Ascending aorta (tissue), 2 donors: ENCODE measurements around the gene PCDH1. TPM values are rescaled to one million over a fixed set of nuclear protein-coding genes. Genes with fewer than 3 reads are reported as not detected.
A peak's percentile ranks its signal among the peaks of the same experiment; 100 is the strongest.

ENCODE experiments used
- DNase-seq, 2 donors: peaks; one replicate each; pipeline ENCODE4 v3.0.0-alpha.2; 2019; ENCODE audit warnings: low spot score in 2 of 2
- H3K27ac ChIP-seq, 2 donors: fragments of 200-600 bp; sonication (generic); one replicate each; pipeline ENCODE4 v1.5.1; 2016 to 2017; ENCODE audit warnings: mild to moderate bottlenecking in 1 of 2
- H3K27me3 ChIP-seq: fragments of 200-600 bp; sonication (generic); one replicate; pipeline ENCODE4 v1.5.1; 2017
- H3K36me3 ChIP-seq, 2 donors: fragments of 200-600 bp; sonication (generic); one replicate each; pipeline ENCODE4 v1.5.1; 2016
- H3K4me1 ChIP-seq, 2 donors: fragments of 200-600 bp; sonication (generic); one replicate each; pipeline ENCODE4 v1.5.1; 2016 to 2017; ENCODE audit warnings: mild to moderate bottlenecking in 1 of 2
- H3K4me3 ChIP-seq, 2 donors: fragments of 200-600 bp; sonication (generic); one replicate each; pipeline ENCODE4 v1.5.1; 2016 to 2017; ENCODE audit warnings: mild to moderate bottlenecking in 1 of 2
- H3K9me3 ChIP-seq, 2 donors: fragments of 200-600 bp; sonication (generic); one replicate each; pipeline ENCODE4 v1.5.1; 2016
- intact Hi-C: fragments of 100-400 bp; cut with DNase I; formaldehyde crosslinking; loops from one replicate; pipeline ENCODE4 v1.15.1; 2023
- total RNA-seq: library from RNA; depleted of rRNA; stranded (reverse); fragments of >200 nt; gene quantifications from one replicate; pipeline ENCODE4 v1.1.0, GENCODE V29; 2016
- TF ChIP-seq, protein P1 (sequence below), 3 experiments: fragments of 200-600 bp in 2 of 3; fragments of 450-650 bp in 1 of 3; sonication (generic) in 2 of 3; IDR thresholded peaks; one replicate each; pipeline ENCODE4 v1.5.1; 2016 to 2019; ENCODE audit warnings: antibody characterized with exemption in 3 of 3, mild to moderate bottlenecking in 1 of 3, moderate library complexity in 1 of 3

The PCDH1 gene
- total RNA-seq, 1 donor from 2014 or later, result 165 TPM

DNA sequence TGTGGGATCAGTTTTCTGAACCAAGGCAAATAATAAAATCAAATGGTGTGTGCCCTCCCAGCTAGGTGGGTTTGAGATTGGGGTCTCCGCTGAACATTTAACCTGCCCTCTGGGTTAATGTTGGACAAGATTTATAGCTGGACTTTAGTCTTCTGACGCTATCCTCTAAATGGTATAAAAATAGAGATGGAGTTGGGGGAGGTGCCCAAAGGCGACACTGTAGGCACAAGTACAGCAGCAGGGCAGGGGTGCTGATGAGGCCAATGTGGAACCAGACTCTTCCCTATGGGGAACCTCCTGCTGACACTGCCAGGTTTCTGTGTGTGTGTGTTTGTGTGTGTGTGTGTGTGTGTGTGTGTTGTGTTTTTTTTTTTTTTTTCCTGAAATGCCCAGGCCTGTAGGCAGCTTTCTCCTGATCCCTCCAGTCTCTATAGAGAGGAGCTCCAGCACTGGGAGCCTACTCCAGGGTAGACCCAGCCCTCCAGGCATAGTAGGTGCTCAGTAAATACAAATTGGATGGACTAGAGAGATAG, 37.9 kb downstream of the PCDH1 start:
- Histone ChIP-seq H3K27ac (no peak overlapping the region), H3K4me1 (no peaks in the 10 kb centered on the region), H3K36me3 (no peaks in the 10 kb centered on the region), H3K4me3 (no peak overlapping the region), H3K27me3 (no peaks in the 10 kb centered on the region), H3K9me3 (no peaks in the 10 kb centered on the region)
- TF ChIP-seq, protein P1, sequence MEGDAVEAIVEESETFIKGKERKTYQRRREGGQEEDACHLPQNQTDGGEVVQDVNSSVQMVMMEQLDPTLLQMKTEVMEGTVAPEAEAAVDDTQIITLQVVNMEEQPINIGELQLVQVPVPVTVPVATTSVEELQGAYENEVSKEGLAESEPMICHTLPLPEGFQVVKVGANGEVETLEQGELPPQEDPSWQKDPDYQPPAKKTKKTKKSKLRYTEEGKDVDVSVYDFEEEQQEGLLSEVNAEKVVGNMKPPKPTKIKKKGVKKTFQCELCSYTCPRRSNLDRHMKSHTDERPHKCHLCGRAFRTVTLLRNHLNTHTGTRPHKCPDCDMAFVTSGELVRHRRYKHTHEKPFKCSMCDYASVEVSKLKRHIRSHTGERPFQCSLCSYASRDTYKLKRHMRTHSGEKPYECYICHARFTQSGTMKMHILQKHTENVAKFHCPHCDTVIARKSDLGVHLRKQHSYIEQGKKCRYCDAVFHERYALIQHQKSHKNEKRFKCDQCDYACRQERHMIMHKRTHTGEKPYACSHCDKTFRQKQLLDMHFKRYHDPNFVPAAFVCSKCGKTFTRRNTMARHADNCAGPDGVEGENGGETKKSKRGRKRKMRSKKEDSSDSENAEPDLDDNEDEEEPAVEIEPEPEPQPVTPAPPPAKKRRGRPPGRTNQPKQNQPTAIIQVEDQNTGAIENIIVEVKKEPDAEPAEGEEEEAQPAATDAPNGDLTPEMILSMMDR (IDR thresholded peaks at IDR 0.05), result no peak
- intact Hi-C loops, result no loop called here
- DNase-seq, result no peak

DNA sequence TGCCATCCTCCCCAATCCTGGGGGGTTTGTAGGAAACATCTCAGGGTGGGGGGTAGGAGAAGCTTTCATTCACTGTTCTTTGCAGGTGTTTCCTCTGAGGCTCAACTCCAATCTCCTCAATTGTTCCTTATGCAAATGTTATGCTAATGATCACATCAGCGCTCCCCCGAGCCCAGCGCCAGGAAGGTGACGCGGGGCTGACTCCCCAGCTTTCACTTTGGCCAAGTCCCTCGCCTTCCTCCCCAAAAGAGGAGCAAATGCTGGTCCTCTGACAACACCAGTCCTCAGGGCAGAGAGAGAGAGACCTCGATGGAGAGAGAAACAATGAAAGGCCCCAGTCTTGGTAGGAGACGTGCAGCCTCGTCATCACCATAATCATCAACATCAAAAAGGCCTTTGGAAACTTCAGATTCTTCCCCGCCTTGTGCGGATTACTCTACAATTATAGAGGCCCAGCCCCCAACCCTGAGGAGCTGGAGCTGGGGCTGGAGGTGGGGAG, 39.1 kb downstream of the PCDH1 start:
- no peak for DNase-seq
- Histone ChIP-seq H3K36me3 (no peaks in the 10 kb centered on the region), H3K9me3 (no peaks in the 10 kb centered on the region), H3K4me3 (no peak overlapping the region), H3K27me3 (no peaks in the 10 kb centered on the region), H3K27ac (no peak overlapping the region), H3K4me1 (no peaks in the 10 kb centered on the region)
- intact Hi-C loops, result no loop called here
- TF ChIP-seq, protein P1 (IDR thresholded peaks at IDR 0.05), result no peak

DNA sequence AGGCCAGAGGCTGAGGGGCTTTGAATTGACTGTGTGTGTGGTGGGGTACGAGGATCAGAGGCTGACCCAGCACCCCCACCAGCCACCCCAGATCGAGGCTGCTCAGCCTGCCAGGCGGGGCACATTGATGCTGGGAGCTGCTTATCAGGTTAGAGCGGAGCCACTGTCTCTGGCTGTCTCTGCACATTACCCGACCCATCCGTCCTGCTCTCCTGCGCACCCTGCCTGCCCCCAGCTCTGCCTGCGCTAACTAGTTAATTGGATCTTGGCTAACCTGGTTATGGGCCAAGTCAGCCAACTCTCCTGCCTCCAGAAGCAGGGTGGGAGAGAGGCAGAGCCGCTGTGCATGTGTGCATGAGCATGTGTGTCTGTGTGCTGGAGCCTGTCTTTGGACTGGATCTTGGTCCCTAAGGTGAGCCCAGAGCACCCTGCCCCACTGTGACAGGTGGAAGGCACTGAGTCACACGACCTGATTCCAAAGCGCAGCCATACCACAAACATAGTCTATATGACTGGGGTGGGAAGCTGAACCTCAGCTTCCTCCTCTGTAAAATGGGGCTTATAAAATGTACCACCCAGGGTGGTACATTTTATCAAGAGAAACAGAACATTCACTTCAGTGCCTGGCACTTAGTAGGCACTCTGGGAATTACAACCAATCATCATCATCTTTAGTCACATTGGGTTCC, 39.7 kb downstream of the PCDH1 start:
- Histone ChIP-seq H3K4me1 (no peaks in the 10 kb centered on the region), H3K36me3 (no peaks in the 10 kb centered on the region), H3K9me3 (no peaks in the 10 kb centered on the region), H3K4me3 (no peak overlapping the region), H3K27me3 (no peaks in the 10 kb centered on the region), H3K27ac (no peak overlapping the region)
- TF ChIP-seq, protein P1 (IDR thresholded peaks at IDR 0.05), result no peak
- intact Hi-C loops, result no loop called here
- DNase-seq, result no peak

DNA sequence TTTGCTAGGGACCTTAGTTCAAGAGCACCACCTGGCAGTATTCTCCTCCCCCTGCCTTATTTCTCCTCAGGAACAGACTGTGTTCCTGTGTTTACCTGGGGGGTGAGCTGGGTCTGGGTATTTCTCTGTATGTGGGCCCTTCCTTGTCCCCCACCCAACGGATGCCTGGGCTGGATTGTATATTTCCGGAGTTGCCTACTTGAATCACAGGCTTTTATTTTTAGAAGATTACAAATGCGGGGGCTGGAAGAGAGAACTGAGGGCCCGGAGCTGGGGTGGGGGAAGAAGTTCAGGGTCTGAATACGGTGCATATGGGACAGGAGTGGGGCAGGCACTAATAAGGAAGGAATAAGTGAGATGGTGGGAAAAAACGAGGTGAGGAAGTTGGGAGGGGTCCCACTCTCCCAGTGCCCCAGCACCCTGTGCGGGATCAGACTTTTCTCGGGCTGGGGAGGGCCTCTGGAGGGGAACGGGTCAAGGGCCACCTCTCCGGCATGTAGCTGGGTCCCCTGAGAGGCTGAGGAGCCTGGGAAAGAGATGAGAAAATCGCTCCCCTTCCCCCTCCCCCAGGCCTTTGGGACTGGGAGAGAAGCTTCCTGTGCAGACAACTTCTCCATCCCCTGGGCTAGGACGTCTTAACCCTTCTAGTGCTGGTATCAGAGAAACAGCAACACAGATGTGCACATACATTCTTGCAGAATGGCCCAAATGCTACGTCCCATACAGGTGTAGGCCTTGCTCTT, 42.1 kb downstream of the PCDH1 start:
- Histone ChIP-seq H3K27me3 (no peaks in the 10 kb centered on the region), H3K4me1 (no peaks in the 10 kb centered on the region), H3K27ac (peak overlapping the region in 1 of 2 donors; percentile 15), H3K36me3 (no peaks in the 10 kb centered on the region), H3K9me3 (no peaks in the 10 kb centered on the region), H3K4me3 (no peak overlapping the region)
- no peak for DNase-seq
- TF ChIP-seq, protein P1 (IDR thresholded peaks at IDR 0.05), result no peak
- intact Hi-C loops, result no loop called here

DNA sequence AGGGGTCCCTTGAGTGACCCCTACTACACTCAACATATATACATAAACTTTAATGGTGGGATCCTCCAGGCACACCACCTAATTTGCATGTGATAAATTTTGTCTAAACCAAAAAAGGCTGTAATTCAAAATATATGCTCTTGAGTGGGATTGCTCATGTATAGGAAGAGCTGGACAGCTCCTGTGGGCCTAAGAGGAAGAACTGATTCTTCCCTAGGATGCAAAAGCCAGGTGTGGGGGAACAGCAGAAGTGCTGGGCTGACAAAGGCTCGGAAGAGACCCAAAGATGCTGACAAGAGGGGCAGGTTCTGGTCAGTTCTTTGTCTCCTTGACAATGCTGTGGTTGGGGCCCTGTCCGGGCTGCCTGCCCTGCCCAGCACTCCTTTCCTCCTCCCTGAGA, 43.9 kb downstream of the PCDH1 start:
- H3K27me3 ChIP-seq, result no peaks in the 10 kb centered on the region
- no peak overlapping the region for H3K27ac ChIP-seq

More for the DNA sequence above, 43.9 kb downstream of the PCDH1 start:
- no peak for DNase-seq
- H3K36me3 ChIP-seq, result no peaks in the 10 kb centered on the region
- no peaks in the 10 kb centered on the region for H3K9me3 ChIP-seq
- TF ChIP-seq, protein P1 (IDR thresholded peaks at IDR 0.05), result no peak
- no peak overlapping the region for H3K4me3 ChIP-seq
- no peaks in the 10 kb centered on the region for H3K4me1 ChIP-seq
- intact Hi-C loops, result no loop called here
